ENCODE results near the gene PRDM7. TPM values are rescaled to one million over a fixed set of nuclear protein-coding genes. Genes with fewer than 3 reads are reported as not detected.
A peak's percentile ranks its signal among the peaks of the same experiment; 100 is the strongest.

PRDM7 gene
- total RNA-seq, 1 experiment from 2014 or later = not detected

DNA sequence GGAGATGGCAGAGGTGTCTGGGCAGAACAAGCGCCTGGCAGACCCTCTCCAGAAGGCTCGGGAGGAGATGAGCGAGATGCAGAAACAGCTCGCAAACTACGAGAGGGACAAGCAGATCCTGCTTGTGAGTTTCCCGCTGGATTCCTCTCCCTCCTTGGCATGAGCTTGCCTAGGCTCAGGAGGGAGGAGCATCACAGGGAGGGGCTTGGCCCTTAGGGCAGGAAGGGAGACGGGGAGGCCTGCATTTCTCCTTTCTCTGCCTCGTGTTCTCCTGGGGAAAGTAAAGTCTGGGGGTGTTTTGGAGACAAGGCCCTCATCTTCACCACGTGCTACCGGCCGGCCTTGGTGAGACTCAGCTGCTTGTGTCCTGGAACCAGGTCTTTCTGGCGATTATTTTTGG, 39.9 kb downstream of the PRDM7 start:
- DNase-seq (ENCODE audit: low read depth) = no peak

- no peak for DNase-seq (ENCODE audit: low read depth)
These were observed 41.2 kb downstream of the PRDM7 start for GRCh38 chr16:90035902-90036301.

DNA sequence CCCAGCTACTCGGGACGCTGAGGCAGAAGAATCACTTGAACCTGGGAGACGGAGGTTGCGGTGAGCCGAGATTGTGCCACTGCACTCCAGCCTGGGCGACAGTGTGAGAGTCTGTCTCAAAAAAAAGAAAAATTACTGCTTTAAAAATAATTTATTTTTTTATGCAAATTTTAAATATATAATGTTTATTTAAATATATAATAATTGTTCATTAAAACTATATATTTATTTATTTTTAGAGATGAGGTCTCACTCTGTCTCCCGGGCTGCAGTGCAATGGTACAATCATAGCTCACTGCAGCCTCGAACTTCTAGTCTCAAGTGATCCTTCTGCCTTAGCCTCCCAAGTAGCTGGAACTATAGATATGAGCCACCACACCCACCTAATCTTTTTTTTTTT, 42.6 kb downstream of the PRDM7 start:
- DNase-seq (ENCODE audit: low read depth) = no peak

- no peak for DNase-seq (ENCODE audit: low read depth)
These were observed 43.7 kb downstream of the PRDM7 start for GRCh38 chr16:90033387-90033786.

DNA sequence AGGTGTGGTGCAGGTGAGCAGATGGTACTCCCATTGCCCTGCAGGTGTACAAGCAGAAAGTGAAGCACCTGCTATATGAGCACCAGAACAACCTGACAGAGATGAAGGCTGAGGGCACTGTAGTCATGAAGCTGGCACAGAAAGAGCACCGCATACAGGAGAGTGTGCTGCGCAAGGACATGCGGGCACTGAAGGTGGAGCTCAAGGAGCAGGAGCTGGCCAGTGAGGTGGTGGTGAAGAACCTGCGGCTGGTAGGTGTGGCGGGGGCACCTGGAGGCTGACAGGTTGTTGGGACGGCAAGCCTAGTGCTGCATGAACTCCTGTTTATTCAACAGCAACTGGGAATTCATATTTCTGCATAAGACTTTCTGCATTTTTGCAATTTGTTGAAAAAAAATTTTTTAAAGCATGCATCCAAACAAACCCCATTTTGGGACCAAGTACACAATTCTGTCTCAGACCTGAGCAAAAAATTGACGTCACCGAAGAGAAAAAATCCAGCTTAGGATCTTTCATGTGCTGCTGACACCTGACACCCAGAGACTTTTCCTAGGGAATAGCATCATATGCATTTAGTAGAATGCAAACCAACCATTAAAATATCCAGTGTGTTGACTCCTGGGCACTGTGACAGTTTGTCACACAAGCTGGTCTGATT, 44.3 kb downstream of the PRDM7 start:
- DNase-seq (ENCODE audit: low read depth) = no peak

- DNase-seq (ENCODE audit: low read depth) = no peak
These were observed 45.0 kb downstream of the PRDM7 start for GRCh38 chr16:90031931-90032673.

GRCh38 chr16:90031186-90031930, 45.8 kb downstream of the PRDM7 start:
- DNase-seq (ENCODE audit: low read depth) = no peak

- DNase-seq (ENCODE audit: low read depth) = no peak
These were observed 48.1 kb downstream of the PRDM7 start for GRCh38 chr16:90028985-90029384.

GRCh38 chr16:90027611-90028010, 49.5 kb downstream of the PRDM7 start:
- DNase-seq (ENCODE audit: low read depth) = no peak

DNA sequence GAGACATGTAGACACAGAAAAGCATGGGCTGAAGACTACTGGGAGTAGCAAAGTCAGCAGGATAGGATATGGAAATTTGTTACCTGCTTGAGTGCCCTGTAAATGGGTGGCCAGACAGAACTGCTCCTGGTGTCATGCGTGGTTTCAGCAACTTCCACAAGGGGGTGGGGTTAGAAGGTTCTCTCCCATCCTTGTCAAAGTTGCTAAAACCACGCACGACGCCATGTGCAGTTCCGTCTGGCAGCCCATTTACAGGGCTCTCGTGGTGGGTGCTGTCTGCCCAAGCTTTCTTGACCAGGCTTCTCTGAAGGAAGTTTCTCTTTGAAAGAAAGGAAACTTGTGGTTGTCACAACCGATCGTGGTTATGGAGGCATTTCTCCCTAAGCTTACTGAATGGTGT, 51.0 kb downstream of the PRDM7 start:
- DNase-seq (ENCODE audit: low read depth) = no peak

GRCh38 chr16:90023078-90023447, 54.1 kb downstream of the PRDM7 start:
- DNase-seq (ENCODE audit: low read depth) = no peak

DNA sequence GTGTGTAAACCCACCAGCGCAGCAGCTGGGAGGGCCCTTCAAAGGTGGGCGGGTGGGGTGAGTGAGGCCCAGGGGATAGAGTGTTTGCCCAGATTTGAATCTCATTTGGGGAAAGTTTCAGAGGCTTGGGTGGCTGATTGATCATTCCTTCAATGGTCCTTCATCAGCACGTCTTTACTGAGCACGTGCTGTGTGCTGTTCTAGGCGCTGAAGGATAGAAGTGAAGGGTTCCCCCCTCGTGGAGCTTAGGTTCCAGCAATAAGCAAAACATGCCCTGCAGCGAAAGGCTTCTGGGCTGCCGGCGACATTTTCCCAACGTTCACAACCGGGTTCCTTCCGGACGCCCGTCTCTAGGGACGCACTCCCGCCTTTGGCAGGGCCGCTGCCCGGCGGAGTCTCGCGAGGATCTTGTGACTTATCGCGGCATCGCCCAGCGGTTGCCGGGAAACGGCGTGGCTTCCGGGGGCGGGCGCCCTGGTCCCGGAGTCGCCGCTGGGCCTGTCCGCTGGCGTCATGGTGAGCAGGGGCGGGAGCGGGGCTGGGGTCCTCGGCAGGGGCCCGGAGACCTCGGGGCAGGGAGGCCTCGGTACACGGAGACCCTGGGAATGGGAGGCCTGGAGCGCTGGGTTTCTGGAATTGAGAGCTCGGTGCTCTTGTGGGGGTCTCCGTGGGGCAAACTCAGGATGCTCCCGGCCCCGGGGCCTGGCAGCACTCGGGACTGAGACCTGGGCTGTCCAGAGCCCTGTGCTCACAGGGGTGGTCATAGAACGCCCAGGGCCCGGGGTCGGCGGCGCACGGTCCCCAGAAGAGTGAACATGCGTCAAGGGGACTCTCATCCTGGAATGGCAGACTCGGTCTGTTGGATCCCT, 54.7 kb downstream of the PRDM7 start:
- DNase-seq (ENCODE audit: low read depth) = peak; percentile 84

- peak; percentile 89 for DNase-seq (ENCODE audit: low read depth)
These were observed 56.2 kb downstream of the PRDM7 start for GRCh38 chr16:90020838-90021382.

GRCh38 chr16:90020260-90020837, 56.8 kb downstream of the PRDM7 start:
- DNase-seq (ENCODE audit: low read depth) = peak; percentile 47

GRCh38 chr16:90019543-90020259, 57.4 kb downstream of the PRDM7 start:
- peak; percentile 61 for DNase-seq (ENCODE audit: low read depth)

DNA sequence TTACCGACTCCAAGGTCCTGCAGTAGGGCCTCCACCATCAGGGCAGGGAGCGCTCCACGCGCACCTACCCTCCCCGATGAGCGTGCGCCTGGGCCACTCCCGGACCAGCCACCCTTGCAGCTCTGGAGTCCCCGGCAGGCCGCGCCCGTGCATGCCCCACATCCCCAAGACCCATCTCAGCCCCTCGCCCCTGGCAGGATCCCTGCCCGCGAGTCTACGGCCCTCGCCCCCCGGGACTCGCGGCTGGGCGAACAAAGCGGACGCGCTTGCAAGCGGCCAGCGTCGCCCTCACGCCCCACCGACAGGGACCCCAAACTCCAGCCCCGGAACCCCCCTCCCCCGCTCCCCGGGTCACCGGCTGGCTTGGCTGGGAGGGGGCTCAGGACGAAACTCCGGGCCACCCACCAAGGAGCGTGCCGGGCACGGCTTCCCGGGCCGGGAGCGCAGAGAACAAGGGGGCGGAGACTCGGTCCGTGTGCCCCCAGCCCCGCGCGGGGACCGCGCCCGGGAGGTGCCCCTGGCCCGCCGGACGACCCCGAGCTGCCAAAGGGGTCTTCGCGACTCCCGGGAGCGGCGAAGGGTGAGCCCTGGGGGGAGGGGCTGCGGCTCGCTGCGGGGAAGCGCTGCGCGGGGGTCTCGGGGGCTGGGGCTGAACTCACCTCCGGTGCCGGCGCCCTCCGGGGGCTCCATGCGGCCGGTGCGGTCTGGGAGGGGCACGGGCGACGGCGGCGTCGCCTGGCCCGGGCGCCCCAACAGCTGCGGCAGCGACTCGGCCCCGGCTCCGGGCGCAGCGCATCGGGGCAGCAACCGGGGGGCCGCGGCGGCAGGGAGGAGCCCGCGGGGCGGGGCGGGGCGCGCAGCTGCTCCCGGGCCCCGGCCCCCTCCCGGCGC, 58.2 kb downstream of the PRDM7 start, which contains the start of gene DBNDD1:
TSS of gene DBNDD1 (minus strand) at position 805 of the 891 bp plus-strand sequence. CDS start at position 690, 115 bp downstream.
- DNase-seq (ENCODE audit: low read depth) = no peak

GRCh38 chr16:90018297-90018651, 58.9 kb downstream of the PRDM7 start:
- DNase-seq (ENCODE audit: low read depth) = no peak

- no peak for DNase-seq (ENCODE audit: low read depth)
These were observed 60.7 kb downstream of the PRDM7 start for GRCh38 chr16:90016339-90016950.

Measured in HT1080 (cell line).